ENCODE results near the gene CDK11B. TPM values are rescaled to one million over a fixed set of nuclear protein-coding genes. Genes with fewer than 3 reads are reported as not detected.
"Not testable (repeated sequence)": the region's sequence is repeated elsewhere in the genome, so short reads cannot be mapped to it uniquely, and the experiment has no call there.

Gene CDK11B
- polyA plus RNA-seq, 1 donor, result 27.2 TPM

DNA sequence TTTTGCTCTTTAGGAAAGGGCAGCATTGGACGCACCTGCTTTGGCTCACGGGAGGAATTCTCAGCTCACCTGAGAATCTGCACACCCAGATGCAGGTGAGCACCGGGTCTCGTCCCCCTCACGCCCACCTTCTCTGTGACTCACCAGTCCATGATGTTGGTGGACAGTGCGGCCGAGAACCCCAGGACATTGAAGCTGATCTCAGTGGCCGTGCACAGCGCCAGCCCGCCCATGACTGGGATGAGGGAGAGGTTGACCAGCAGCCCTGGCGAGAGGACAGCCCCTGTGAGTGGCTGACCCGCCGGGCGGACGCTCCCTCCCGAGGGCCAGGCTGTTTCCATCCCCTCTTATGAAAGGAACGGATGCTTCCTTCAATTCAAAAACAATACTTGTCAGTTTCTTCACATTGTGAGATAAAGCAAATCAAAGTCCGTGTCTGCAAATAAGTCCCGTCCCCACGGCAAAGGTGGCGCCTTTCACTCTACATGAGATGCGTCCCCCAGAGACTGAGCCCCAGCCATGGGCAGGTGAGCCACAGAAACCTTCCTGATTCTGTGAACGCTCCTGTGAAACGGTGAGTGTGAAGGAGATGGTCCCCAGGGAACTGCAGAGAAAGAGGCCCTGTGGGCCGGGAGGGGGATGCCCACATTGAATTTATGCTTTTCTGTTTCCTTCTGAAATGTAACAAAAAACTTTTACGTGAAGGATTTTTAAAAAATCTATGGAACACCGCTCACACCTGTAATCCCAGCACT lies 12.7 kb upstream of the CDK11B start:
- DNase-seq, result no peak
- 75% methylated on average over 4 of the region's 27 CpGs for WGBS (ENCODE audit: insufficient coverage, low lambda C conversion rate)
- Histone ChIP-seq H3K27ac (ENCODE audit: low read length) (no peak overlapping the region), H3K9me3 (ENCODE audit: control insufficient read depth, low read depth, low read length) (no peaks in the 10 kb centered on the region), H3K36me3 (ENCODE audit: control insufficient read depth, insufficient read depth, low read length) (peaks cover 47% of the 10 kb centered on the region), H3K4me3 (ENCODE audit: low read length) (no peak overlapping the region), H3K4me1 (ENCODE audit: control insufficient read depth, insufficient read depth, low read length) (no peaks in the 10 kb centered on the region), H3K27me3 (ENCODE audit: control insufficient read depth, insufficient read depth, low read length) (no peaks in the 10 kb centered on the region)

- no peaks in the 10 kb centered on the region for H3K4me1 ChIP-seq (ENCODE audit: control insufficient read depth, insufficient read depth, low read length)
- H3K4me3 ChIP-seq (ENCODE audit: low read length), result no peak overlapping the region
- DNase-seq, result no peak
- peaks cover 54% of the 10 kb centered on the region for H3K36me3 ChIP-seq (ENCODE audit: control insufficient read depth, insufficient read depth, low read length)
- H3K27me3 ChIP-seq (ENCODE audit: control insufficient read depth, insufficient read depth, low read length), result no peaks in the 10 kb centered on the region
- no CpG with 5 or more reads among the region's 24 CpGs for WGBS (ENCODE audit: insufficient coverage, low lambda C conversion rate)
- no peak overlapping the region for H3K27ac ChIP-seq (ENCODE audit: low read length)
- no peaks in the 10 kb centered on the region for H3K9me3 ChIP-seq (ENCODE audit: control insufficient read depth, low read depth, low read length)
These were observed 12.1 kb upstream of the CDK11B start for GRCh38 chr1:1670866-1671265.

GRCh38 chr1:1669468-1670440 lies 10.9 kb upstream of the CDK11B start:
- Histone ChIP-seq H3K9me3 (ENCODE audit: control insufficient read depth, low read depth, low read length) (no peaks in the 10 kb centered on the region), H3K4me1 (ENCODE audit: control insufficient read depth, insufficient read depth, low read length) (no peaks in the 10 kb centered on the region), H3K27ac (ENCODE audit: low read length) (no peak overlapping the region), H3K4me3 (ENCODE audit: low read length) (no peak overlapping the region), H3K27me3 (ENCODE audit: control insufficient read depth, insufficient read depth, low read length) (no peaks in the 10 kb centered on the region), H3K36me3 (ENCODE audit: control insufficient read depth, insufficient read depth, low read length) (peaks cover 64% of the 10 kb centered on the region)
- DNase-seq, result no peak
- 100% methylated on average over 5 of the region's 43 CpGs for WGBS (ENCODE audit: insufficient coverage, low lambda C conversion rate)

DNA sequence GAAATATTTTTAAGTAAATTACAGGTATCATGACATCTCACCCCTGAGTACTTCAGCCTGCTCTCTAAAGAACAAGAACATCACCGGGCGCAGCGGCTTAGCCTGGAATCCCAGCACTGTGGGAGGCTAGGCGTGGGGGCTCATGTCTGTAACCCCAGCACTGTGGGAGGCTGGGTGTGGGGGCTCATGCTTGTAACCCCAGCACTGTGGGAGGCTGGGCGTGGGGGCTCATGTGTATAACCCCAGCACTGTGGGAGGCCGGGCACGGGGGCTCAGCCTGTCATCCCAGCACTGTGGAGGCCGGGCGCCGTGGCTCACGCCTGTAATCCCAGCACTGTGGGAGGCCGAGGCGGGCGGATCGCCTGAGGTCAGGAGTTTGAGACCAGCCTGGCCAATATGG lies 7.7 kb upstream of the CDK11B start:
- Histone ChIP-seq H3K27me3 (ENCODE audit: control insufficient read depth, insufficient read depth, low read length) (no peaks in the 10 kb centered on the region), H3K9me3 (ENCODE audit: control insufficient read depth, low read depth, low read length) (no peaks in the 10 kb centered on the region), H3K4me1 (ENCODE audit: control insufficient read depth, insufficient read depth, low read length) (no peaks in the 10 kb centered on the region), H3K27ac (ENCODE audit: low read length) (no peak overlapping the region), H3K4me3 (ENCODE audit: low read length) (no peak overlapping the region), H3K36me3 (ENCODE audit: control insufficient read depth, insufficient read depth, low read length) (peaks cover 48% of the 10 kb centered on the region)
- WGBS (ENCODE audit: insufficient coverage, low lambda C conversion rate), result no CpG with 5 or more reads among the region's 15 CpGs
- DNase-seq, result no peak

- Histone ChIP-seq H3K4me3 (ENCODE audit: low read length) (no peak overlapping the region), H3K36me3 (ENCODE audit: control insufficient read depth, insufficient read depth, low read length) (peaks cover 41% of the 10 kb centered on the region), H3K27me3 (ENCODE audit: control insufficient read depth, insufficient read depth, low read length) (no peaks in the 10 kb centered on the region), H3K9me3 (ENCODE audit: control insufficient read depth, low read depth, low read length) (no peaks in the 10 kb centered on the region), H3K27ac (ENCODE audit: low read length) (no peak overlapping the region), H3K4me1 (ENCODE audit: control insufficient read depth, insufficient read depth, low read length) (no peaks in the 10 kb centered on the region)
- no CpG with 5 or more reads among the region's 25 CpGs for WGBS (ENCODE audit: insufficient coverage, low lambda C conversion rate)
- DNase-seq, result no peak
These were observed 7.0 kb upstream of the CDK11B start for GRCh38 chr1:1665815-1666251.

- peaks cover 38% of the 10 kb centered on the region for H3K36me3 ChIP-seq (ENCODE audit: control insufficient read depth, insufficient read depth, low read length)
- H3K4me3 ChIP-seq (ENCODE audit: low read length), result no peak overlapping the region
- no peaks in the 10 kb centered on the region for H3K9me3 ChIP-seq (ENCODE audit: control insufficient read depth, low read depth, low read length)
- no peaks in the 10 kb centered on the region for H3K27me3 ChIP-seq (ENCODE audit: control insufficient read depth, insufficient read depth, low read length)
- H3K27ac ChIP-seq (ENCODE audit: low read length), result no peak overlapping the region
- DNase-seq, result no peak
- no peaks in the 10 kb centered on the region for H3K4me1 ChIP-seq (ENCODE audit: control insufficient read depth, insufficient read depth, low read length)
- WGBS (ENCODE audit: insufficient coverage, low lambda C conversion rate), result no CpG with 5 or more reads among the region's 27 CpGs
These were observed 6.4 kb upstream of the CDK11B start for GRCh38 chr1:1664941-1665814.

DNA sequence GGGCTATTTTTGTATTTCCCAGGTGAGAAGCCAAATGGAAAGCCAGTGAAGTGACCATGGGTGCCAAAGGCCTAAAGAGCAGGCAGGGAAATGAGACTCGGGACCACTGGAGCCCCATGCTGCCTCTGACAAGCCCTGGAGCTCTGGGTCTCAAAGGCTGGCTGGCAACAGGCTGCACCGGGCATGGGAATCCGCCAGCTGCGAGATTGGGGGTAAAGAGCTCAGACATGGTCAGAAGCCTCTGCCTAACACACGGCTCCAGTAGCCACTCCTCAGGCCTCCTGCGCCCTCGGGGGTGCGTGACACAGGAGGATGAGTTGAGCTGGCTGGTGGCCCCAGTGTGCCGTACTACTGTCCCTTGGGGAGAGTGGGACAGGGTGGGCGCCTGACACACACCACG lies 5.5 kb upstream of the CDK11B start:
- no CpG with 5 or more reads among the region's 11 CpGs for WGBS (ENCODE audit: insufficient coverage, low lambda C conversion rate)
- not testable (repeated sequence) for H3K9me3 ChIP-seq (ENCODE audit: control insufficient read depth, low read depth, low read length); H3K27me3 ChIP-seq (ENCODE audit: control insufficient read depth, insufficient read depth, low read length); H3K27ac ChIP-seq (ENCODE audit: low read length); H3K4me1 ChIP-seq (ENCODE audit: control insufficient read depth, insufficient read depth, low read length); DNase-seq; H3K4me3 ChIP-seq (ENCODE audit: low read length)
- H3K36me3 ChIP-seq (ENCODE audit: control insufficient read depth, insufficient read depth, low read length), result peaks cover 31% of the 10 kb centered on the region

DNA sequence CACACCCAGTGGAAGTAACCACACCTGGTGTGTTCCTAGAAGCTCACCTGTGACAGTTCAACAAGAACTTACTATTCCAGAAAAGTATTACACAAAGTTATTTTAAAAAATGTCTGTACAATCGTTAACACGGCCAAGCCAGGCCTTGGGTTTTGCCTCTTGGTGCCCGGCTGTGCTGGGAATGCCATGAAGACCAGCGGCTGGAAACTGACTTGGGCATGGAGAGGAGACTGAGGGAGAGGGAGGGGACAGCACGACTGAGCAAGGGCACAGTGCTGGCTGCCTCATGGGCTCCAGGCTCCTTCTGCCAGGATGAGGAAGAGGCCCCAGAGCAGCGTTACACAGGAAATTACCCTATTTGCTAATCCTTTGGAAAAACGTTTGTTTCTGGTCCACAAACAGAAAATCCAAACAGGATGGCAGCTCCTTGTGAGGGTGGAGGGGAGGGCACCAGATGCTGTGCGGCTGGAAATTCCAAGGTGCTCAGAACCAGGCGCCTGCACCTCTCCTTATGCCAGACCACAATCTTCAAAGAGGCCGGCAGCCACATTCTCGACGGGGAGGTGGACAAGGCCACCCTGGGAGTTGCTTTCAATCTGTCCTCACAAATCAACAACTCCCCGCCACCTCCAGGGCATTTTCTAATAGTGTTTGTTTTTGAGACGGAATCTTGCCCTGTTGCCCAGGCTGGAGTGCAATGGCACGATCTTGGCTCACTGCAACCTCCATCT lies 4.2 kb upstream of the CDK11B start:
- H3K4me3 ChIP-seq (ENCODE audit: low read length); H3K27ac ChIP-seq (ENCODE audit: low read length); H3K4me1 ChIP-seq (ENCODE audit: control insufficient read depth, insufficient read depth, low read length); DNase-seq; H3K27me3 ChIP-seq (ENCODE audit: control insufficient read depth, insufficient read depth, low read length); H3K9me3 ChIP-seq (ENCODE audit: control insufficient read depth, low read depth, low read length): not testable (repeated sequence)
- peaks cover 22% of the 10 kb centered on the region for H3K36me3 ChIP-seq (ENCODE audit: control insufficient read depth, insufficient read depth, low read length)
- WGBS (ENCODE audit: insufficient coverage, low lambda C conversion rate), result 17% methylated on average over 1 of the region's 15 CpGs

DNA sequence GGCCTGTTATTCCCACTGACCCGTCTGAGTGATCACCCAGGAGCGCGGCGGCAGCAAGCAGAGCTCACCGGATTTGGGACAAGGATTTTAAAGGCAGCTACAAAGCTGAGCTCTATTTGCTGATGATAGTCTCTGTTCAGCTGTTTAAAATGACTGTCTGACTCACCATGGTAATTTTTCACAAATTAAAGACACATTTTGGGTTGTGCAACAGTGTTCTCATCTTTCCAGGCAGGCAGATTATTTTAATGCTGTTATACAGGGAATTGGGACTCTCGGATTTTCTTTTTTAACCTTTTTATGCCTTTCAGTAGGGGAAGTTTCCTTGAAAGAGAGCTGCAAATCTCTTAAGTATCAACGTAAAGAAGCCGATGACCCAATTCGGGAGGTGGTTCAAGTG lies 3.6 kb upstream of the CDK11B start:
- WGBS (ENCODE audit: insufficient coverage, low lambda C conversion rate), result no CpG with 5 or more reads among the region's 9 CpGs

More for the DNA sequence above, 3.6 kb upstream of the CDK11B start:
- not testable (repeated sequence) for H3K4me3 ChIP-seq (ENCODE audit: low read length); H3K27ac ChIP-seq (ENCODE audit: low read length); H3K9me3 ChIP-seq (ENCODE audit: control insufficient read depth, low read depth, low read length); H3K4me1 ChIP-seq (ENCODE audit: control insufficient read depth, insufficient read depth, low read length); H3K27me3 ChIP-seq (ENCODE audit: control insufficient read depth, insufficient read depth, low read length); DNase-seq
- peaks cover 19% of the 10 kb centered on the region for H3K36me3 ChIP-seq (ENCODE audit: control insufficient read depth, insufficient read depth, low read length)
